SU-DHL-6 (cell line): ENCODE results near the gene RPTOR.

Experiments
- H2AFZ ChIP-seq: fragments of 200-600 bp; sonication (generic); 2 replicates; pipeline ENCODE4 v1.6.1; 2014; ENCODE audit warnings: low read depth, mild to moderate bottlenecking, moderate library complexity, mixed read lengths, antibody characterized with exemption, low read length; ENCODE audit not compliant: severe bottlenecking
- H3F3A ChIP-seq: fragments of 200-600 bp; shearing (Covaris generic); 2 replicates; pipeline ENCODE4 v1.6.0; 2016; ENCODE audit warnings: antibody characterized with exemption, mild to moderate bottlenecking; ENCODE audit not compliant: insufficient read depth
- H3K27ac ChIP-seq: fragments of 200-600 bp; sonication (generic); 2 replicates; pipeline ENCODE4 v1.5.1; 2016; ENCODE audit warnings: low read depth, mild to moderate bottlenecking, low read length, moderate library complexity, mixed read lengths
- H3K27me3 ChIP-seq: fragments of 200-600 bp; sonication (generic), shearing (Covaris generic); 2 replicates; pipeline ENCODE4 v1.6.0; 2014; ENCODE audit warnings: mild to moderate bottlenecking, low read length
- H3K36me3 ChIP-seq: fragments of 200-600 bp; sonication (generic); 2 replicates; pipeline ENCODE4 v1.6.1; 2014; ENCODE audit warnings: mild to moderate bottlenecking, low read length, mixed read lengths
- H3K4me2 ChIP-seq: fragments of 300-600, 200-600 bp; shearing (Covaris generic), sonication (generic); 2 replicates; pipeline ENCODE4 v1.6.0; 2014; ENCODE audit warnings: low read length, low read depth, mild to moderate bottlenecking; ENCODE audit not compliant: poor library complexity, severe bottlenecking
- H3K4me3 ChIP-seq: fragments of 200-600 bp; sonication (generic); 2 replicates; pipeline ENCODE4 v1.5.1; 2014; ENCODE audit warnings: antibody characterized with exemption, low read length, mild to moderate bottlenecking, mixed read lengths; ENCODE audit not compliant: insufficient read depth, poor library complexity, severe bottlenecking
- H3K79me2 ChIP-seq: fragments of 200-600 bp; sonication (generic); 2 replicates; pipeline ENCODE4 v1.6.1; 2014; ENCODE audit warnings: mild to moderate bottlenecking, low read length, moderate library complexity; ENCODE audit not compliant: insufficient read depth
- H3K9ac ChIP-seq: fragments of 200-600 bp; sonication (generic); 2 replicates; pipeline ENCODE4 v1.7.0; 2014; ENCODE audit warnings: mild to moderate bottlenecking, low read length
- H3K9me2 ChIP-seq: fragments of 200-600 bp; sonication (generic); replicated peaks from 2 replicates; pipeline ENCODE4 v1.6.1; 2014; ENCODE audit warnings: low read length; ENCODE audit not compliant: insufficient read depth
- H3K9me3 ChIP-seq: fragments of 200-600 bp; sonication (generic); 2 replicates; pipeline ENCODE4 v1.6.1; 2014; ENCODE audit warnings: low read length, mixed read lengths; ENCODE audit not compliant: insufficient read depth
- H4K20me1 ChIP-seq: fragments of 200-600 bp; sonication (generic); 2 replicates; pipeline ENCODE4 v1.6.1; 2014; ENCODE audit warnings: low read depth, mild to moderate bottlenecking, antibody characterized with exemption, low read length, moderate library complexity, mixed read lengths
- EZH2phosphoT487 ChIP-seq: fragments of 200-600 bp; sonication (generic), shearing (Covaris generic); conservative IDR thresholded peaks from 2 replicates; pipeline ENCODE4 v1.6.1; 2018; ENCODE audit warnings: mild to moderate bottlenecking, antibody characterized with exemption, low read length, moderate library complexity, mixed read lengths
- TF ChIP-seq, protein P1 (sequence below): fragments of 200-600 bp; sonication (generic); IDR thresholded peaks from one replicate; pipeline ENCODE4 v1.5.1; 2017; ENCODE audit warnings: antibody characterized with exemption, mild to moderate bottlenecking, low read length, moderate library complexity; ENCODE audit not compliant: insufficient read depth, poor library complexity, severe bottlenecking

Gene RPTOR

DNA sequence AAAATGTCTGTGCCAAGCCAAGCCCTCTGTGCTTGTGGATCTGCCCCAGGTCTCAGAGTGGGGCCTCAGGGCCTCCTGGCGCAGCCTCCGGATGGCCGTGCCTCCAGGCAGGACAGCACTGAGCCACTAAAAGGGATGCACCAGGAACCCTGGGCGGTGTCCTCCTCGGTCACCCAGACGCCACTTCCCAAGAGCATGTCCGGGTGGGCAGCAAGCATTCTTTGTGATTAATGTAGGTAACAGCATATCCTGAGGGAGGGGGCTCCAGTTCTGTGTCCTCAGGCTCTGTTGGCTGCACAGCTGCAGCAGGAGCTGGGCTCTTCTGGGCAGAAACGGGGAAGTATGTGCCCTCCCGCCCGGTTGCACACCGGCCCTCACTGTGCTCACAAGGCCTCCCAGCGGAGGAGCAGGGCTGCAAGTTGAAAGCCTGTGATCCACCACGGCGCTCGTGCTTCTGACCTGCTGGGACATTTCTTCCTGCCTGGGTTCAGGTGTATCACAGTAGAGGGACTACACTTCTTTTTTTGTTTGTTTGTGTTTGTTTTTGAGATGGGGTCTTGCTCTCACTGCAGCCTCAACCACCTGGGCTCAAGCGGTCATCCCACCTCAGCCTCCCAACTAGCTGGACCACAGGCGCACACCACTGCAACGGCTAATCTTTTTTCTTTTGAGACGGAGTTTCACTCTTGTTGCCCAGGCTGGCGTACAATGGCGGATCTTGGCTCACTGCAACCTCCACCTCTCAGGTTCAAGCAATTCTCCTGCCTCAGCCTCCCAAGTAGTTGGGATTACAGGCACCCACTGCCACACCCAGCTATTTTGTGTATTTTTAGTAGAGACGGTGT, 409.1 kb downstream of the RPTOR start:
- TF ChIP-seq, protein P1, sequence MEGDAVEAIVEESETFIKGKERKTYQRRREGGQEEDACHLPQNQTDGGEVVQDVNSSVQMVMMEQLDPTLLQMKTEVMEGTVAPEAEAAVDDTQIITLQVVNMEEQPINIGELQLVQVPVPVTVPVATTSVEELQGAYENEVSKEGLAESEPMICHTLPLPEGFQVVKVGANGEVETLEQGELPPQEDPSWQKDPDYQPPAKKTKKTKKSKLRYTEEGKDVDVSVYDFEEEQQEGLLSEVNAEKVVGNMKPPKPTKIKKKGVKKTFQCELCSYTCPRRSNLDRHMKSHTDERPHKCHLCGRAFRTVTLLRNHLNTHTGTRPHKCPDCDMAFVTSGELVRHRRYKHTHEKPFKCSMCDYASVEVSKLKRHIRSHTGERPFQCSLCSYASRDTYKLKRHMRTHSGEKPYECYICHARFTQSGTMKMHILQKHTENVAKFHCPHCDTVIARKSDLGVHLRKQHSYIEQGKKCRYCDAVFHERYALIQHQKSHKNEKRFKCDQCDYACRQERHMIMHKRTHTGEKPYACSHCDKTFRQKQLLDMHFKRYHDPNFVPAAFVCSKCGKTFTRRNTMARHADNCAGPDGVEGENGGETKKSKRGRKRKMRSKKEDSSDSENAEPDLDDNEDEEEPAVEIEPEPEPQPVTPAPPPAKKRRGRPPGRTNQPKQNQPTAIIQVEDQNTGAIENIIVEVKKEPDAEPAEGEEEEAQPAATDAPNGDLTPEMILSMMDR = no peak
- TF ChIP-seq EZH2phosphoT487 = no peak
- no peak overlapping the region for H3K4me2 ChIP-seq
- no peaks in the 10 kb centered on the region for H3K9me3 ChIP-seq
- H3K27me3 ChIP-seq = no peaks in the 10 kb centered on the region
- H3K9me2 ChIP-seq = no peaks in the 10 kb centered on the region
- no peaks in the 10 kb centered on the region for H3K36me3 ChIP-seq
- H2AFZ ChIP-seq = no peak overlapping the region
- no peaks in the 10 kb centered on the region for H3K79me2 ChIP-seq
- H3K27ac ChIP-seq = no peak overlapping the region
- H4K20me1 ChIP-seq = no peaks in the 10 kb centered on the region
- H3K4me3 ChIP-seq = no peak overlapping the region
- no peak overlapping the region for H3K9ac ChIP-seq
- H3F3A ChIP-seq = no peaks in the 10 kb centered on the region

DNA sequence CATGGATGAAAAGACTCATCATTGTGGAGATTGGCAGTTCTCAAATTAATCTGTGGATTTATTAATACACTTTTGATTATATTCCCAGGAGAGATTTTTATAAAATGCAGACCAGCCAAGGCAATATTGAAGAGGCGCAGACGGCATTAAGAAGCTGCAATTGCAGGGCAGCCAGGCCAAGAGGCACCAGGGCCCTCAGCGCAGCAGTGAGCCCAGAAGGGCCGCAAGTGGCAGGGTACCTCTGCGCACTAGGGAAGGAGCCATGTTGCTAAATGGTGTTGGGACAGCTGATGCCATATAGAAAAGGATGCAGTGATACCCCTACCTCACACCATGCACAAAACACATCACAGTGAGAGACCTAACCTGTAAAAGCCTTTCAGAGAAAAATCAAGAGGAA, 410.4 kb downstream of the RPTOR start:
- H3K4me2 ChIP-seq = no peak overlapping the region
- TF ChIP-seq, protein P1 = no peak
- TF ChIP-seq EZH2phosphoT487 = no peak
- H3K9me2 ChIP-seq = no peaks in the 10 kb centered on the region
- H3K36me3 ChIP-seq = no peaks in the 10 kb centered on the region
- no peaks in the 10 kb centered on the region for H3K27me3 ChIP-seq
- H3K9ac ChIP-seq = no peak overlapping the region
- no peak overlapping the region for H2AFZ ChIP-seq
- H3K4me3 ChIP-seq = no peak overlapping the region
- no peaks in the 10 kb centered on the region for H3K79me2 ChIP-seq
- no peaks in the 10 kb centered on the region for H4K20me1 ChIP-seq
- no peak overlapping the region for H3K27ac ChIP-seq
- H3K9me3 ChIP-seq = no peaks in the 10 kb centered on the region
- no peaks in the 10 kb centered on the region for H3F3A ChIP-seq

DNA sequence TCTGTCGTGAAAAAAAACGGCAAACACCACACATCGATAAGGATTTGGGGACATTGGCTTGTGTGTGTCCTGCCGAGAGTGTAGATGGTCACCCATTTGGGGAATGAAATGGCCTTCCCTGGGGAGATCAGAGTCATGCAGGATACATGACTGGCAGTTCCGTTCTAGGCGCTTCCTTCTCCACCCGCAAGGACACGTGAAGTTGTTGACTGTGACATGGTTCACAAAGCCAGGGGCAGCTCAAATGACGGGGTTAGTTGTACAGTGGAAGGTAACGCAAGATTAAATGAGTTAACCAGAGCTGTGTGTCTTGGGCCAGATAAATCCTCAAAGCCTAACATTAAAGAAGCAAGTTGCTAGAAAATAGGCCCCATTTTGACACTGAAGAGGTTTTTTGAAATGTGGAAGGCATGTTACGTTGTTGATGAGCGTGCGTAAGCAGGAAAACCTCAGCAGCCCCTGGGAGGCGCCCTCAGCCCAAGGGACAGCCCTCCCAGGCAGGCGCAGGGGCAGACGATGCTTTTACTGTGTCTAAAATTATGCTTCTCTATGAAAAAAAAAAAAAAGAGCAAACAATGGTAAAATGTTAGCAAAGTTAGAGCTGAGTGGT, 411.1 kb downstream of the RPTOR start:
- Histone ChIP-seq H3K9ac (no peak overlapping the region), H3F3A (no peaks in the 10 kb centered on the region), H3K79me2 (no peaks in the 10 kb centered on the region), H3K27me3 (no peaks in the 10 kb centered on the region), H2AFZ (no peak overlapping the region), H3K4me2 (no peak overlapping the region), H4K20me1 (no peaks in the 10 kb centered on the region), H3K4me3 (no peak overlapping the region), H3K9me2 (no peaks in the 10 kb centered on the region), H3K36me3 (no peaks in the 10 kb centered on the region), H3K27ac (no peak overlapping the region), H3K9me3 (no peaks in the 10 kb centered on the region)
- TF ChIP-seq, protein P1 = no peak
- TF ChIP-seq EZH2phosphoT487 = no peak
